ENCODE results near the gene GUCD1. TPM values are rescaled to one million over a fixed set of nuclear protein-coding genes. Genes with fewer than 3 reads are reported as not detected.
A peak's percentile ranks its signal among the peaks of the same experiment; 100 is the strongest.

GUCD1 gene
- total and polyA plus RNA-seq, 12 donors, result 97.0 to 273 (median 168) TPM

DNA sequence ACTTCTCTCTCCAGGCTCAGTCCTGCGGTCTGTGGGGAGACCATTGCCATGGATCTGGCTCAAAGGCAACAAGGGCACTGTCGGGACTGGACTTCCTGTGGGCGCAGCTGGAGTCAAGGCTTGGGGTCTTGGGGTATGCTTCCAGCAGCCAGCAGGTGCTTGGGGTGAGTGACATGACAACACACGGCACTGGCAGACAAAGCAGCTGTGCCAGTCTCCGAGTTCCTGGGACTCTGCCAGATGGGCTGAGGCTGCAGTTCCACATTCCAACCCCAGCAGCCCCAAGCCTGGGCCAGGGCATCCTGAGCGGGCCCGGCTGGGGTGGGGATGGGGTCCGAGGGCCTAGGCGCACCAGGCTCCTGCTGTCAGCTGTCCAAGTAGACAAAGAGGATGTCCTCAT lies 12.3 kb downstream of the GUCD1 start:
- peak; percentile 49 to 64 for DNase-seq

DNA sequence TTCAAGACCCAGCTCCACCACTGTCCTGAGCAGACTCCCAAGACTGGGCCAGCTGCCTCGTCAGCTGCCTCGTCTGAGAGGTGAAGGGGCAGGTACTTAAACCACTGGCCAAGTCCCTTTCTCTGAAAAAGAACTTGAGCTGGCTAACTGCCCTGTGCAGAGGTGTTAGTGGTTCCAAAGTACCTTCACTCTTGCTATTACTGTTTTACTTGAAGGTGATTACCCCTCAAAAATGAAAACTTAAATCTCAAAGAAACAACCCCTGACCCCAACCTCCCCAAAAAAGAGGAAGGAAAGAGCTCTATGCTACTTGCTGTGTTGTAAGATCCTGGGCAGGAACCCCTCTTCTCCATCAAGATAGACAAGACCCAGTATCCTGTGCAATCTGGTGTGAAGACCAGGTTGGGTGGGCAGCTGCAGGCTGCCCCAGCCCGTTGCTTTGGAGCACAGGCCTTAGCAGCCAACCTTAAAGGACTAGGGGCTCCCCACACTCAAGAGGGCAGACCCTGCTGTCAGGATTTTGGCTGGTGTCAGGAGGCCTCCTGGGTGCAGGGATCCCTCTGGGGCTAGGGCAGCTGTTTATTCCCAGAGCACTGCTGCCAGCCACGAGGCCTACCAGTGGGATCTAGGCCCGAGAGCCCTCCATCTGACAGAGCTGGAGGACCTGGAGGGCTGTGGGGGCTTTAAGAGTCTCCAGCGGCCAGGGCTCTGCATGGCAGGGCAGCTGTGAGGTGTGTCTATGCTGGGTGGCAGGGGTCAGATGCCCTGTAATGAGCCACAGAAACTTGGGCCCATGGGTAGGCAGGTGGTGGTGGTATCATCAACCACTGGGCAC lies 13.0 kb downstream of the GUCD1 start:
- intact Hi-C loops (cut with DNase I), result no loop called here
- H3K27ac ChIP-seq, result peak overlapping the region in 5 of 10 donors; percentile 3 to 70 (median 47)
- DNase-seq (no peak), ATAC-seq (peak in 1 of 8 donors; percentile 2)
- TF ChIP-seq, protein P1, sequence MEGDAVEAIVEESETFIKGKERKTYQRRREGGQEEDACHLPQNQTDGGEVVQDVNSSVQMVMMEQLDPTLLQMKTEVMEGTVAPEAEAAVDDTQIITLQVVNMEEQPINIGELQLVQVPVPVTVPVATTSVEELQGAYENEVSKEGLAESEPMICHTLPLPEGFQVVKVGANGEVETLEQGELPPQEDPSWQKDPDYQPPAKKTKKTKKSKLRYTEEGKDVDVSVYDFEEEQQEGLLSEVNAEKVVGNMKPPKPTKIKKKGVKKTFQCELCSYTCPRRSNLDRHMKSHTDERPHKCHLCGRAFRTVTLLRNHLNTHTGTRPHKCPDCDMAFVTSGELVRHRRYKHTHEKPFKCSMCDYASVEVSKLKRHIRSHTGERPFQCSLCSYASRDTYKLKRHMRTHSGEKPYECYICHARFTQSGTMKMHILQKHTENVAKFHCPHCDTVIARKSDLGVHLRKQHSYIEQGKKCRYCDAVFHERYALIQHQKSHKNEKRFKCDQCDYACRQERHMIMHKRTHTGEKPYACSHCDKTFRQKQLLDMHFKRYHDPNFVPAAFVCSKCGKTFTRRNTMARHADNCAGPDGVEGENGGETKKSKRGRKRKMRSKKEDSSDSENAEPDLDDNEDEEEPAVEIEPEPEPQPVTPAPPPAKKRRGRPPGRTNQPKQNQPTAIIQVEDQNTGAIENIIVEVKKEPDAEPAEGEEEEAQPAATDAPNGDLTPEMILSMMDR (IDR thresholded peaks at IDR 0.05), result no peak
- no peaks in the 10 kb centered on the region for H3K9me3 ChIP-seq
- 74 to 85% methylated on average over 6 of the region's 6 CpGs for WGBS, 2 donors
- no peaks in the 10 kb centered on the region for H3K27me3 ChIP-seq
- peaks cover 3 to 51% (median 38%) of the 10 kb centered on the region in 9 donors for H3K4me1 ChIP-seq
- H3K36me3 ChIP-seq, result peaks cover 6 to 91% (median 40%) of the 10 kb centered on the region in 9 donors
- H3K4me3 ChIP-seq, result no peak overlapping the region

More for the DNA sequence above, 12.3 kb downstream of the GUCD1 start:
- 61 to 66% methylated on average over 9 of the region's 9 CpGs for WGBS, 2 donors
- Histone ChIP-seq H3K9me3 (no peaks in the 10 kb centered on the region), H3K4me3 (no peak overlapping the region), H3K4me1 (peaks cover 3 to 55% (median 38%) of the 10 kb centered on the region in 9 donors), H3K27me3 (no peaks in the 10 kb centered on the region), H3K27ac (peak overlapping the region in 5 of 10 donors; percentile 3 to 70 (median 47)), H3K36me3 (peaks cover 6 to 94% (median 48%) of the 10 kb centered on the region in 9 donors)
- intact Hi-C loops (cut with DNase I), result no loop called here
- peak; percentile 39 to 87 (median 63) for ATAC-seq
- TF ChIP-seq, protein P1 (IDR thresholded peaks at IDR 0.05), result no peak

DNA sequence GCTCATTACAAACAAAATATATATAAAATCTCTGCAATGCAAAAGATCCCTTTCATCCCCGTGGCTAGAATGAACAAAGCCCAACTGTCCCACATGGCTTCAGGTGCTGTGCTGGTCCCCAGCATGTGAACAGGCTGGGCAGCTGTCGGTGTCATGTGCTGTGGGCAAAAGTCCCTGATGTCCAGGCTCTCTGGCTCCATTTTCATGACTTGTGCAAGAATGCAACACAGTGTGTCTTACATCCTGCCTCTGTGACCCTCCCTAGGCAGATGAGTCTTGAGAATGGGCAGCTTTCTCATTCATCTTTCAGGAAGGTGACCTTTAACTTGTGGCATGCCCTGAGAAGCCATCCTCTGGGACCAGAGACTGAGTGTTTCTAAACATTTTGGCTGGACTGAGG lies 14.5 kb downstream of the GUCD1 start:
- H3K27me3 ChIP-seq, result no peaks in the 10 kb centered on the region
- WGBS, 2 donors, result 82 to 88% methylated on average over 2 of the region's 2 CpGs
- no peaks in the 10 kb centered on the region for H3K9me3 ChIP-seq
- H3K4me1 ChIP-seq, result peaks cover 3 to 46% (median 33%) of the 10 kb centered on the region in 9 donors
- H3K36me3 ChIP-seq, result peaks cover 6 to 78% (median 32%) of the 10 kb centered on the region in 9 donors
- no peak for ATAC-seq
- intact Hi-C loops (cut with DNase I), result no loop called here
- H3K4me3 ChIP-seq, result no peak overlapping the region
- H3K27ac ChIP-seq, result no peak overlapping the region
- DNase-seq, result no peak
- TF ChIP-seq, protein P1 (IDR thresholded peaks at IDR 0.05), result no peak

DNA sequence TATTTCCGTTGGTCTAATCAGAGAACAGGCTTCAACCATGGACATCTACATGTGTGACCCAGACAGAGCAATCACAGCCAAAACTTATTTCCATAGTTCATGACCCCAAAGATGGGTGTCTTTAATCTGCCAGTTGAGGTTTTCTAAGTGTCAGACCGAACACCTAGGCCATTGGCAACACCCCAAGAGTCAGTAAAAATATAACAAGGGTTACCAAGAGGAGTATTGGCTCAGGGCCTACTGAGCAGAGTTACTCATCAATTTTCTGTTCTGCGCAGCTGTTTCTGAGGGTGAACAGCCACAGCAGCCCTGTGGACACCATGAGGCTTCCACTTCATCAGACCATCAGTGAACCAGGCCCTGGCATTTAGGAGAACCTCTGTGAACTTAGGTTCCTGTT lies 18.8 kb downstream of the GUCD1 start:
- no peaks in the 10 kb centered on the region for H3K9me3 ChIP-seq
- TF ChIP-seq, protein P1 (IDR thresholded peaks at IDR 0.05), result no peak
- DNase-seq, result no peak
- H3K27me3 ChIP-seq, result no peaks in the 10 kb centered on the region
- H3K36me3 ChIP-seq, result peaks cover 0 to 38% (median 8%) of the 10 kb centered on the region in 9 donors
- H3K27ac ChIP-seq, result no peak overlapping the region
- 81 to 84% methylated on average over 3 of the region's 3 CpGs for WGBS, 2 donors
- peak in 1 of 8 donors; percentile 31 for ATAC-seq
- peaks cover 0 to 8% (median 0%) of the 10 kb centered on the region in 9 donors for H3K4me1 ChIP-seq
- H3K4me3 ChIP-seq, result no peak overlapping the region
- intact Hi-C loops (cut with DNase I), result no loop called here

Measured in heart right ventricle (tissue), 16 donors.